OCI-LY3 (cell line): ENCODE measurements around the gene EVA1A.
"Not testable (repeated sequence)": the region's sequence is repeated elsewhere in the genome, so short reads cannot be mapped to it uniquely, and the experiment has no call there.

Experiments used
- H2AFZ ChIP-seq: fragments of 200-600, 300-600 bp; shearing (Covaris generic); 2 replicates; pipeline ENCODE4 v1.6.0; 2014; ENCODE audit warnings: antibody characterized with exemption, low read depth, low read length
- H3K27ac ChIP-seq: fragments of 200-600, 300-600 bp; sonication (generic); 2 replicates; pipeline ENCODE4 v1.5.1; 2014; ENCODE audit warnings: mild to moderate bottlenecking, low read length, moderate library complexity, mixed read lengths
- H3K27me3 ChIP-seq: fragments of 200-600, 300-600 bp; sonication (generic); 2 replicates; pipeline ENCODE4 v1.6.1; 2014; ENCODE audit warnings: low read depth, low read length, mixed read lengths
- H3K36me3 ChIP-seq: fragments of 200-600, 300-600 bp; sonication (generic); replicated peaks from 2 replicates; pipeline ENCODE3; 2014; ENCODE audit warnings: low read depth, low read length, mixed read lengths
- H3K4me1 ChIP-seq: fragments of 300-600, 200-600 bp; sonication (generic); 2 replicates; pipeline ENCODE4 v1.6.1; 2014; ENCODE audit warnings: low read length, mixed read lengths
- H3K4me2 ChIP-seq: fragments of 200-600, 300-600 bp; sonication (generic); 2 replicates; pipeline ENCODE4 v1.6.1; 2014; ENCODE audit warnings: low read length, mixed read lengths
- H3K4me3 ChIP-seq: fragments of 300-600, 200-600 bp; sonication (generic); 2 replicates; pipeline ENCODE4 v1.5.1; 2014; ENCODE audit warnings: antibody characterized with exemption, mild to moderate bottlenecking, low read length, moderate library complexity
- H3K79me2 ChIP-seq: fragments of 300-600, 200-600 bp; shearing (Covaris generic); 2 replicates; pipeline ENCODE4 v1.6.1; 2014; ENCODE audit warnings: mild to moderate bottlenecking, low read length, mixed read lengths
- H3K9ac ChIP-seq: fragments of 300-600, 200-600 bp; shearing (Covaris generic); 2 replicates; pipeline ENCODE4 v1.6.0; 2014; ENCODE audit warnings: mild to moderate bottlenecking, low read length, moderate library complexity
- H3K9me3 ChIP-seq: fragments of 200-600, 300-600 bp; shearing (Covaris generic); 2 replicates; pipeline ENCODE4 v1.6.1; 2014; ENCODE audit warnings: low read length, mixed read lengths; ENCODE audit not compliant: insufficient read depth
- H4K20me1 ChIP-seq: fragments of 200-600, 300-600 bp; sonication (generic); 2 replicates; pipeline ENCODE4 v1.6.1; 2016; ENCODE audit warnings: low read length, mixed read lengths; ENCODE audit not compliant: insufficient read depth
- EZH2phosphoT487 ChIP-seq: fragments of 200-600 bp; shearing (Covaris generic); IDR thresholded peaks from 2 replicates; pipeline ENCODE4 v1.6.1; 2018; ENCODE audit warnings: antibody characterized with exemption, mixed run types, low read depth
- TF ChIP-seq, protein P1 (sequence below): fragments of 200-600, 300-600 bp; sonication (generic); IDR thresholded peaks from 2 replicates; pipeline ENCODE4 v1.5.1; 2014; ENCODE audit warnings: antibody characterized with exemption, low read length, low read depth

EVA1A gene

DNA sequence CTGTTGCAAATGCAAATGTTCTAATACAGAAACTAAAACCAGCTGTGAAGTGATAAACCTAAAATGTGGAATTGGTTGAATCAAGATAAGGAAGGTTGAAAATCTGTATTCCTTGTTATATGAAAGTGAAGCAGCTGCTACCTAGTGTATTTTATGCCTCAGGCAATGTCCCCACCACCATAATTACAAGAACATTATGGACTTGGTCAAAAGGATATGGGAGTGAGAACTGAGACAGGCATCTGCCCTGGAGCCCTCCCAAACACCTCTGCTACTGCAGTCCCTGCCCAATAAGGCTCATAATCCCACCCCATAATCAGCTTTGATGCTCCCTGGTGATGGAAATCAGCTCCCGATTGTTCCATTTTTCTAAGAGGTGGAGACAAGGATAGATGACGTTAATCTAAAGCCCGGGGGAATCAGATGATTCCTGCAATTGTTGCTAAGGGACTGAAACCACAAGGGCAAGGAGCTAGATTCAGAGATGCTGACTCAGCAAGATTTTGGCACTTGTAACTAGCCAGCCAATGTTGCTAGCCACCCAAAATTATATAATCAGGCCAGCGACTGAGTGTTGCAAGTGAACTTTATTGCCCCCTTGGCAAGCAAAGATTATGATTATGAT is 69.5 kb downstream of the EVA1A start:
- Histone ChIP-seq H3K4me2 (no peak overlapping the region), H3K9ac (no peak overlapping the region), H4K20me1 (no peaks in the 10 kb centered on the region), H3K27me3 (peaks cover 15% of the 10 kb centered on the region; the same call in 1 of the 2 replicates), H2AFZ (no peak overlapping the region), H3K4me3 (no peak overlapping the region), H3K79me2 (no peaks in the 10 kb centered on the region), H3K4me1 (no peaks in the 10 kb centered on the region), H3K27ac (no peak overlapping the region), H3K9me3 (no peaks in the 10 kb centered on the region), H3K36me3 (no peaks in the 10 kb centered on the region)
- TF ChIP-seq, protein P1, sequence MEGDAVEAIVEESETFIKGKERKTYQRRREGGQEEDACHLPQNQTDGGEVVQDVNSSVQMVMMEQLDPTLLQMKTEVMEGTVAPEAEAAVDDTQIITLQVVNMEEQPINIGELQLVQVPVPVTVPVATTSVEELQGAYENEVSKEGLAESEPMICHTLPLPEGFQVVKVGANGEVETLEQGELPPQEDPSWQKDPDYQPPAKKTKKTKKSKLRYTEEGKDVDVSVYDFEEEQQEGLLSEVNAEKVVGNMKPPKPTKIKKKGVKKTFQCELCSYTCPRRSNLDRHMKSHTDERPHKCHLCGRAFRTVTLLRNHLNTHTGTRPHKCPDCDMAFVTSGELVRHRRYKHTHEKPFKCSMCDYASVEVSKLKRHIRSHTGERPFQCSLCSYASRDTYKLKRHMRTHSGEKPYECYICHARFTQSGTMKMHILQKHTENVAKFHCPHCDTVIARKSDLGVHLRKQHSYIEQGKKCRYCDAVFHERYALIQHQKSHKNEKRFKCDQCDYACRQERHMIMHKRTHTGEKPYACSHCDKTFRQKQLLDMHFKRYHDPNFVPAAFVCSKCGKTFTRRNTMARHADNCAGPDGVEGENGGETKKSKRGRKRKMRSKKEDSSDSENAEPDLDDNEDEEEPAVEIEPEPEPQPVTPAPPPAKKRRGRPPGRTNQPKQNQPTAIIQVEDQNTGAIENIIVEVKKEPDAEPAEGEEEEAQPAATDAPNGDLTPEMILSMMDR, result no peak
- TF ChIP-seq EZH2phosphoT487, result no peak

DNA sequence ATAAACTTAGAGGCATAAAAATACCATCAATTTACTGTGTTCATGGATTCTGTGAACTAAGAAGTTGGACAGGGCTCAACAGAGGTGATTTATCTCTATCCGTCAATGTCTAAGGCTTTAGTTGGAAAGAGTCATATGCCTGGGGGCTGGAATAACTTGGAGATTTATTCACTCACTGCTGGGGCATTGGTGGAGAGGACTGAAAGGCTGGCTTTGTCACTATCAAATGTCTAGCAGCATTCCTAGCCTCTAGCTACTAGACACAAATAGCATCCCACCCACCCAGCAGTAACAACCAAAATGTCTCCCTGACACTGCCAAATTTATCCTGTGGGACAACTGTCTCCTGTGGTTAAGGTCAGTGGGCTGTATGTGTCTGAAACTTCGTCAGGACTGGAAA is 71.0 kb downstream of the EVA1A start:
- H3K79me2 ChIP-seq, result no peaks in the 10 kb centered on the region
- no peaks in the 10 kb centered on the region for H4K20me1 ChIP-seq
- no peak overlapping the region for H3K4me3 ChIP-seq
- H2AFZ ChIP-seq, result no peak overlapping the region
- H3K9me3 ChIP-seq, result no peaks in the 10 kb centered on the region
- no peaks in the 10 kb centered on the region for H3K4me1 ChIP-seq
- TF ChIP-seq, protein P1, result no peak
- no peaks in the 10 kb centered on the region for H3K36me3 ChIP-seq
- H3K9ac ChIP-seq, result no peak overlapping the region
- H3K27me3 ChIP-seq, result peaks cover 15% of the 10 kb centered on the region; the same call in 1 of the 2 replicates
- H3K4me2 ChIP-seq, result no peak overlapping the region
- no peak overlapping the region for H3K27ac ChIP-seq

DNA sequence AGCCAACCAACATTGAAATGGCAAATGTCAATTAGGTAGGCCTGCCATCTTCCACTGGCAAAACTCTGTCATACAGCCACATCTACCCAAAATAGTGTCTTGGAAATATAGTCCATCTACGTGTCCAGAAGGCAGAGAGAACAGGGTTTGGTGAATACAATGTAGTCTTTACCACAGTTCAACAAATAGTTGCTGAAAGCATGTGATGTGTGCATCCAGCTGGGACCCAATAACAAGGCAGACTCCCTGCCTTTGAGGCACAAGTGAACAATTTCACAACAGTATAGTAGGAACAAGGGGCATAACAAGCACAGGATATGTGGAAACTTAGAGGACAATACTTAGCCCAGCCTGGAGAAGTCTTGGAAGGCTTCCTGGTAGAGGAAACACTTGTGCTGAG is 72.6 kb downstream of the EVA1A start:
- Histone ChIP-seq H3K4me1 (no peaks in the 10 kb centered on the region), H2AFZ (no peak overlapping the region), H3K9me3 (no peaks in the 10 kb centered on the region), H3K79me2 (no peaks in the 10 kb centered on the region), H3K4me3 (no peak overlapping the region), H3K4me2 (no peak overlapping the region), H3K27me3 (peaks cover 20% of the 10 kb centered on the region), H3K36me3 (no peaks in the 10 kb centered on the region), H4K20me1 (no peaks in the 10 kb centered on the region), H3K27ac (no peak overlapping the region), H3K9ac (no peak overlapping the region)
- TF ChIP-seq, protein P1, result no peak
- TF ChIP-seq EZH2phosphoT487, result no peak

DNA sequence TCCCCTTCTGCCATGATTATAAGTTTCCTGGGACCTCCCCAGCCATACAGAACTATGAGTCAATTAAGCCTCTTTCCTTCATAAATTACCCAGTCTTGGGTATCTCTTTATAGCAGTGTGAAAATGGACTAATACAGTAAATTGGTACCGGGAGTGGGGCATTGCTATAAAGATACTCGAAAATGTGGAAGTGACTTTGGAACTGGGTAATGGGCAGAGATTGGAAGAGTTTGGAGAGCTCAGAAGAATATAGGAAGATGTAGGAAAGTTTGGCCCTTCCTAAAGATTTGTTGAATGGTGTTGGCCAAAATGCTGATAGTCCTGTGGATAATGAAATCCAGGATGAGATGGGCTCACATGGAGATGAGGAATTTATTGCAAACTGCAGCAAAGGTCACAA is 74.0 kb downstream of the EVA1A start:
- peaks cover 25% of the 10 kb centered on the region for H3K27me3 ChIP-seq
- not testable (repeated sequence) for H3K9me3 ChIP-seq, H3K4me2 ChIP-seq, H3K36me3 ChIP-seq, H4K20me1 ChIP-seq, H3K9ac ChIP-seq, H2AFZ ChIP-seq, H3K4me3 ChIP-seq, H3K4me1 ChIP-seq, H3K79me2 ChIP-seq, H3K27ac ChIP-seq
